K562 (cell line): ENCODE results near the gene TIMM23. TPM values are rescaled to one million over a fixed set of nuclear protein-coding genes. Genes with fewer than 3 reads are reported as not detected.

Experiments used
- ADNP ChIP-seq: fragments of 200-800 bp; sonication (Bioruptor generic); IDR thresholded peaks from 2 replicates; pipeline ENCODE4 v1.6.1; 2016; ENCODE audit warnings: missing genetic modification characterization, missing compliant biosample characterization
- ARHGAP35 ChIP-seq: fragments of 450-650 bp; IDR thresholded peaks from 2 replicates; pipeline ENCODE4 v1.6.1; 2018; ENCODE audit not compliant: partially characterized antibody
- BCOR ChIP-seq: fragments of 450-650 bp; IDR thresholded peaks from 2 replicates; pipeline ENCODE4 v1.6.1; 2016
- BMI1 ChIP-seq: fragments of 150-350 bp; IDR thresholded peaks from 2 replicates; pipeline ENCODE4 v1.6.1; 2014; ENCODE audit warnings: low read length
- CHCHD3 ChIP-seq: fragments of 250-450 bp; sonication (Bioruptor Pico); IDR thresholded peaks from 2 replicates; pipeline ENCODE4 v2.1.2; 2022; ENCODE audit warnings: mild to moderate bottlenecking
- CREBBP ChIP-seq: IDR thresholded peaks from one replicate; pipeline ENCODE4 v1.6.1; 2012; ENCODE audit warnings: low read depth, mild to moderate bottlenecking, control low read depth, inconsistent platforms, low read length
- ELF1 ChIP-seq: fragments of 200-800 bp; sonication (Bioruptor generic); IDR thresholded peaks from 2 replicates; pipeline ENCODE4 v1.6.1; 2016; ENCODE audit warnings: missing genetic modification characterization, missing compliant biosample characterization
- EWSR1 ChIP-seq: fragments of 450-650 bp; IDR thresholded peaks from 2 replicates; pipeline ENCODE4 v1.6.1; 2018; ENCODE audit warnings: borderline replicate concordance, mild to moderate bottlenecking, low read depth, moderate library complexity; ENCODE audit not compliant: partially characterized antibody
- FOXA3 ChIP-seq, 2 experiments: fragments of 450-650 bp in 1 of 2; sonication (generic) in 1 of 2; formaldehyde crosslinking; IDR thresholded peaks in 1 of 2; conservative IDR thresholded peaks in 1 of 2; 2 replicates each; pipeline versions ENCODE4 v1.4.0 to v1.8.0; 2020 to 2022; ENCODE audit warnings: mild to moderate bottlenecking in 2 of 2, missing genetic modification reagents in 1 of 2
- KLF6 ChIP-seq: fragments of 250-450 bp; sonication (Bioruptor Pico); IDR thresholded peaks from 2 replicates; pipeline ENCODE4 v1.4.0; 2020; ENCODE audit warnings: mild to moderate bottlenecking, moderate library complexity, borderline replicate concordance
- LCOR ChIP-seq: sonication (generic); formaldehyde crosslinking; IDR thresholded peaks from 2 replicates; pipeline ENCODE4 v1.8.0; 2022; ENCODE audit warnings: mild to moderate bottlenecking, missing genetic modification reagents
- MIER1 ChIP-seq: fragments of 450-650 bp; IDR thresholded peaks from 2 replicates; pipeline ENCODE4 v1.6.1; 2016; ENCODE audit warnings: antibody characterized with exemption, mild to moderate bottlenecking, low read depth
- NFATC3 ChIP-seq: fragments of 450-650 bp; IDR thresholded peaks from 2 replicates; pipeline ENCODE4 v1.6.1; 2017; ENCODE audit warnings: mild to moderate bottlenecking
- NFE2L1 ChIP-seq: fragments of 450-650 bp; IDR thresholded peaks from 2 replicates; pipeline ENCODE4 v1.6.1; 2016; ENCODE audit warnings: missing genetic modification characterization, low read depth, mild to moderate bottlenecking, missing compliant biosample characterization, moderate library complexity, borderline replicate concordance
- POLR2B ChIP-seq: fragments of 450-650 bp; IDR thresholded peaks from 2 replicates; pipeline ENCODE4 v1.6.1; 2018; ENCODE audit warnings: low read depth; ENCODE audit not compliant: partially characterized antibody
- RBM14 ChIP-seq: fragments of 200-400 bp; formaldehyde crosslinking; IDR thresholded peaks from 2 replicates; pipeline ENCODE4 v1.6.1; 2018; ENCODE audit warnings: low read depth, mild to moderate bottlenecking, low read length, moderate library complexity, borderline replicate concordance; ENCODE audit not compliant: insufficient read depth
- SETDB1 ChIP-seq: IDR thresholded peaks from one replicate; pipeline ENCODE4 v1.6.1; 2012; ENCODE audit warnings: low read length, control low read depth, inconsistent platforms
- ZNF174 ChIP-seq: fragments of 250-450 bp; sonication (Bioruptor Pico); IDR thresholded peaks from 2 replicates; pipeline ENCODE4 v1.4.0; 2020; ENCODE audit warnings: mild to moderate bottlenecking
- ZNF217 ChIP-seq: sonication (generic); formaldehyde crosslinking; IDR thresholded peaks from 2 replicates; pipeline ENCODE4 v1.8.0; 2022; ENCODE audit warnings: mild to moderate bottlenecking, missing genetic modification reagents
- ZNF24 ChIP-seq: fragments of 450-650 bp; IDR thresholded peaks from 2 replicates; pipeline ENCODE4 v1.6.1; 2016
- ZNF518B ChIP-seq: fragments of 250-450 bp; sonication (Bioruptor Pico); IDR thresholded peaks from 2 replicates; pipeline ENCODE4 v1.5.0; 2021; ENCODE audit warnings: mild to moderate bottlenecking, moderate library complexity
- ZNF655 ChIP-seq: fragments of 250-450 bp; sonication (Bioruptor Pico); IDR thresholded peaks from 2 replicates; pipeline ENCODE4 v1.5.0; 2021
- polyA plus RNA-seq, 8 experiments: library from polyadenylated mRNA; depleted of rRNA in 4 of 8; stranded (reverse) in 5 of 8; unstranded in 3 of 8; fragments of >200 nt; fragmentation: Nextera tagmentation in 2 of 8; fragmentation: Illumina TruSeq in 1 of 8; extraction: Ambion mirVana in 2 of 8; extraction: Trizol in 1 of 8; gene quantifications; 2 replicates each; pipeline versions ENCODE4 v1.2.1 to v1.2.3, GENCODE V29; 2011 to 2014; ENCODE audit warnings: inconsistent platforms in 1 of 8, missing spikeins in 1 of 8
- total RNA-seq, 7 experiments: library from RNA; depleted of rRNA in 6 of 7; stranded (reverse); fragments of >200 nt in 6 of 7; fragmentation: Illumina TruSeq in 2 of 7; extraction: Trizol in 2 of 7; gene quantifications; 2 replicates each; pipeline versions ENCODE4 v1.2.1 to v1.2.3, GENCODE V29; 2011 to 2021; ENCODE audit warnings: low replicate concordance in 1 of 7
- TF ChIP-seq, protein P1 (sequence below): fragments of 450-650 bp; formaldehyde crosslinking; IDR thresholded peaks from 2 replicates; pipeline ENCODE4 v1.4.0; 2020; ENCODE audit warnings: mild to moderate bottlenecking, moderate library complexity

The TIMM23 gene
- total and polyA plus RNA-seq, 9 of the 15 experiments (the other 6 are each of a cell fraction or from before 2014, with no cell fraction given): 148 to 280 (median 183) TPM

DNA sequence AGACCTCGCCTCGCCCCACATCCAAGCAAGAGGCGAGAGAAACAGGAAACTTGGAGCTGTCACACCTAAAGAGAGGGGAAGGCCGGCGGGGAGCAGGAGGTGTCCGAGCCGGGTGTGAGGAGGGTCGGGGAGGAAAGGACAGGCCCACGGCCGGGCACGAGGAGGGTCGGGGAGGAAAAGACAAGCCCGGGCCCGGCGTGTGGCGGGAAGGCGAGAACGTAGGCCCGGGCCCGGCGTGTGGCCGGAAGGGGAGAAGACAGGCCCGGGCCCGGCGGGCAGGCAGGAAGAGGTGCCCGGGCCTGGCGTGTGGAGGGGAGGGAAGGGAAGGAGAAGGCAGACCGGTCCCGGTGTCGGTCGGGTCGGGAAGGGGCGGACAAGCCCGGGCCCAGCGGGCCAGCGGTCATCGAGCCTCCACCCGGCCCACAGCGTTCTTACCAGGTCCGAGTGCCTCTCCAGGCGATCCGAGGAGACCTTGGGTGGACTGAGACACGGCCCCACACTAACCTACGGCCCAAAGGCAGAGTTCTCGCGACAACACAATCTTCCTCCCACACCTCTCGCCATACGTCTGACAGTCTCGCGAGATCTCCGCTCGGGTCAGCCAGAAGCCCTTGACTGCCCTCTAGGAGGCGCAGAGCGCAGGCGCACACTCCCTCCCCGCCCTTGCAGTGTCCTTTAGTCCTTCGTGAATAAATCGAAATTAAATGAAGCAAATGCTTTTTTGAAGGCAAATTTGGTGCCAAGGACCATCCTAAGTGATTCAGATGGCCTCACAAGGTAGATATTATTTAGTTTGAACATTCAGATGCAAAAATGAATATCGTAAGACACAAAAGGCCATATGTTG is 58.0 kb downstream of the TIMM23 start, which contains the start of gene NCOA4 (continued):
- TF ChIP-seq MIER1 (no peak), ZNF655 (CRISPR knock-in tag) (no peak), KLF6 (CRISPR knock-in tag) (no peak), BCOR (no peak), FOXA3 (CRISPR knock-in tag; conservative IDR thresholded peaks at IDR 0.05 in 1 of 2, IDR thresholded peaks at IDR 0.05 in 1 of 2) (no peak; a peak in 1 of 4 replicates), SETDB1 (no peak), RBM14 (no peak), ARHGAP35 (peak; percentile 99), CHCHD3 (no peak), NFE2L1 (tag) (no peak), BMI1 (no peak), ZNF217 (CRISPR knock-in tag) (no peak; the same call in 1 of the 2 replicates), EWSR1 (no peak), ADNP (tag) (no peak), LCOR (peak; percentile 13; the same call in 1 of the 2 replicates), ELF1 (tag) (peak; percentile 65), ZNF518B (CRISPR knock-in tag) (no peak), ZNF24 (no peak), NFATC3 (no peak), ZNF174 (CRISPR knock-in tag) (no peak), POLR2B (peak; percentile 92), CREBBP (no peak)
- TF ChIP-seq, protein P1, sequence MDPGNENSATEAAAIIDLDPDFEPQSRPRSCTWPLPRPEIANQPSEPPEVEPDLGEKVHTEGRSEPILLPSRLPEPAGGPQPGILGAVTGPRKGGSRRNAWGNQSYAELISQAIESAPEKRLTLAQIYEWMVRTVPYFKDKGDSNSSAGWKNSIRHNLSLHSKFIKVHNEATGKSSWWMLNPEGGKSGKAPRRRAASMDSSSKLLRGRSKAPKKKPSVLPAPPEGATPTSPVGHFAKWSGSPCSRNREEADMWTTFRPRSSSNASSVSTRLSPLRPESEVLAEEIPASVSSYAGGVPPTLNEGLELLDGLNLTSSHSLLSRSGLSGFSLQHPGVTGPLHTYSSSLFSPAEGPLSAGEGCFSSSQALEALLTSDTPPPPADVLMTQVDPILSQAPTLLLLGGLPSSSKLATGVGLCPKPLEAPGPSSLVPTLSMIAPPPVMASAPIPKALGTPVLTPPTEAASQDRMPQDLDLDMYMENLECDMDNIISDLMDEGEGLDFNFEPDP (CRISPR knock-in tag): no peak
